Right lobe of liver (tissue), 6 donors: ENCODE data around the gene PIAS3. TPM values are rescaled to one million over a fixed set of nuclear protein-coding genes. Genes with fewer than 3 reads are reported as not detected.

Source experiments
- ATAC-seq, 4 donors: fragments of 200-7000 bp; cut with Tn5 transposase; one replicate each; pipeline ENCODE4 v1.9.1; 2020; ENCODE audit warnings: mild to moderate bottlenecking in 4 of 4, moderate library complexity in 4 of 4
- DNase-seq, 3 donors: peaks; one replicate each; pipeline ENCODE4 v3.0.0-alpha.2; 2020
- H3K27ac ChIP-seq, 3 donors: fragments of 200-600 bp; one replicate each; pipeline ENCODE4 v1.8.0; 2022
- H3K27me3 ChIP-seq, 2 donors: fragments of 200-600 bp; one replicate each; pipeline ENCODE4 v1.8.0; 2022
- H3K36me3 ChIP-seq, 4 donors: fragments of 200-600 bp; sonication (generic) in 1 of 4; one replicate each; pipeline versions ENCODE4 v1.5.1 to v1.8.0; 2017 to 2022; ENCODE audit warnings: control low read depth in 1 of 4
- H3K4me1 ChIP-seq, 4 donors: fragments of 200-600 bp; sonication (generic) in 1 of 4; one replicate each; pipeline versions ENCODE4 v1.5.1 to v1.8.0; 2017 to 2022; ENCODE audit warnings: control low read depth in 1 of 4
- H3K4me3 ChIP-seq, 3 donors: fragments of 200-600 bp; one replicate each; pipeline ENCODE4 v1.8.0; 2022
- H3K9me3 ChIP-seq, 4 donors: fragments of 200-600 bp; sonication (generic) in 1 of 4; one replicate each; pipeline versions ENCODE4 v1.5.1 to v1.8.0; 2017 to 2022; ENCODE audit warnings: control low read depth in 1 of 4
- POLR2A ChIP-seq: fragments of 450-650 bp; IDR thresholded peaks from one replicate; pipeline ENCODE4 v1.6.1; 2017; ENCODE audit warnings: antibody characterized with exemption, mild to moderate bottlenecking
- WGBS: methylation state at CpG from one replicate; pipeline ENCODE4 v1.1.6; 2018; ENCODE audit warnings: low coverage, low lambda C conversion rate; ENCODE audit not compliant: insufficient coverage; ENCODE audit errors: missing lambda C conversion rate; 5-methylcytosine and 5-hydroxymethylcytosine counted together
- intact Hi-C, 2 donors: fragments of 100-400 bp; cut with DNase I; formaldehyde crosslinking; loops; one replicate each; pipeline versions ENCODE4 v1.11.2 to v1.14.1; 2022
- total RNA-seq, 6 experiments: library from RNA; depleted of rRNA in 2 of 6; stranded (reverse); fragments of >200 nt in 2 of 6; fragmentation: NEBNext Ultra II Directional in 3 of 6; extraction: Animal tissue kit (Norgen Biotek cat#: 25700) in 3 of 6; gene quantifications; one replicate each; pipeline versions ENCODE4 v1.1.0 to v1.2.4, GENCODE V29; 2016 to 2023
- TF ChIP-seq, protein P1 (sequence below), 4 donors: fragments of 200-600 bp in 3 of 4; fragments of 450-650 bp in 1 of 4; IDR thresholded peaks; one replicate each; pipeline versions ENCODE4 v1.5.1 to v1.8.0; 2016 to 2022; ENCODE audit warnings: antibody characterized with exemption in 4 of 4, mild to moderate bottlenecking in 2 of 4
- donor health status: DM: no; HTN: yes; CAD: no.
- donor health status: DM: no; HTN: no; CAD: no.
- donor health status: DM: no; HTN: no; CAD: no.
- donor health status: DM: no; HTN: yes; CAD: no.
- donor health status: DM: no; HTN: yes; CAD: no.

Gene PIAS3
- total RNA-seq, 6 experiments from 2014 or later: 5.5 to 8.9 (median 6.7) TPM

DNA sequence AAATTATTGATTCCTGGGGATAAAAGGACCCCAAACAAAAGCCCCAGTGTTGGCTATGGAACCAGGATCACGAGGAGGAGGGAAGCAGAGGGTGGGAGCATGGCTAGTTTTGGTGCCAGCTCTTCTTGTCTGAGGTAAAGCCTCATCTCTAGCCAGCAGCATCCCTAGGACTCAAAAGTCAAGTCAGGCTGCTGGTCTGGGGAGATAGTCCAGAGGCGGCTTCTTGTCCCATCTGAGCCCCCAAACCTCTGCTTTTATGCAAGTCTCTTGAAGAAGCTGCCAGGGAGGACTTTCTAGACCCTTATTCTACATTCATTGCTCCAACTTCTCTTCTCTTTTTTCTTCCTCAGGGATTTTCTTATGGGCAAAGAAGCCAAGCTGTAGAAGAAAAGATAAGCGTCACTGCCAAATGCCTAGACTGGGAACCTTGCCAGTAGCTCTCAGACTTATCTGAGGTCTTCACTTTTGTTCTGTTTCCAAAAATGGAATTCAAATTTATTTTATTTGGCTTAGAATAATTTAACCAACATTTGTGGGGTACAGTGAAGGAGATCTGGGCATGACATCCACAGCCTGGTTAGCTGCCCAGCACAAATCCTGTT, 33.7 kb upstream of the PIAS3 start:
- DNase-seq: no peak
- no peaks in the 10 kb centered on the region for H3K27me3 ChIP-seq
- ATAC-seq: no peak
- no peaks in the 10 kb centered on the region for H3K36me3 ChIP-seq
- intact Hi-C loops: no loop called here
- no peak overlapping the region for H3K4me3 ChIP-seq
- no peaks in the 10 kb centered on the region for H3K9me3 ChIP-seq
- H3K27ac ChIP-seq: peak overlapping the region; percentile 46 to 69 (median 64)
- peaks cover 0 to 8% (median 3%) of the 10 kb centered on the region in 4 donors for H3K4me1 ChIP-seq
- 29% methylated on average over 2 of the region's 3 CpGs for WGBS
- TF ChIP-seq POLR2A: no peak
- TF ChIP-seq, protein P1, sequence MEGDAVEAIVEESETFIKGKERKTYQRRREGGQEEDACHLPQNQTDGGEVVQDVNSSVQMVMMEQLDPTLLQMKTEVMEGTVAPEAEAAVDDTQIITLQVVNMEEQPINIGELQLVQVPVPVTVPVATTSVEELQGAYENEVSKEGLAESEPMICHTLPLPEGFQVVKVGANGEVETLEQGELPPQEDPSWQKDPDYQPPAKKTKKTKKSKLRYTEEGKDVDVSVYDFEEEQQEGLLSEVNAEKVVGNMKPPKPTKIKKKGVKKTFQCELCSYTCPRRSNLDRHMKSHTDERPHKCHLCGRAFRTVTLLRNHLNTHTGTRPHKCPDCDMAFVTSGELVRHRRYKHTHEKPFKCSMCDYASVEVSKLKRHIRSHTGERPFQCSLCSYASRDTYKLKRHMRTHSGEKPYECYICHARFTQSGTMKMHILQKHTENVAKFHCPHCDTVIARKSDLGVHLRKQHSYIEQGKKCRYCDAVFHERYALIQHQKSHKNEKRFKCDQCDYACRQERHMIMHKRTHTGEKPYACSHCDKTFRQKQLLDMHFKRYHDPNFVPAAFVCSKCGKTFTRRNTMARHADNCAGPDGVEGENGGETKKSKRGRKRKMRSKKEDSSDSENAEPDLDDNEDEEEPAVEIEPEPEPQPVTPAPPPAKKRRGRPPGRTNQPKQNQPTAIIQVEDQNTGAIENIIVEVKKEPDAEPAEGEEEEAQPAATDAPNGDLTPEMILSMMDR (IDR thresholded peaks at IDR 0.05): no peak

DNA sequence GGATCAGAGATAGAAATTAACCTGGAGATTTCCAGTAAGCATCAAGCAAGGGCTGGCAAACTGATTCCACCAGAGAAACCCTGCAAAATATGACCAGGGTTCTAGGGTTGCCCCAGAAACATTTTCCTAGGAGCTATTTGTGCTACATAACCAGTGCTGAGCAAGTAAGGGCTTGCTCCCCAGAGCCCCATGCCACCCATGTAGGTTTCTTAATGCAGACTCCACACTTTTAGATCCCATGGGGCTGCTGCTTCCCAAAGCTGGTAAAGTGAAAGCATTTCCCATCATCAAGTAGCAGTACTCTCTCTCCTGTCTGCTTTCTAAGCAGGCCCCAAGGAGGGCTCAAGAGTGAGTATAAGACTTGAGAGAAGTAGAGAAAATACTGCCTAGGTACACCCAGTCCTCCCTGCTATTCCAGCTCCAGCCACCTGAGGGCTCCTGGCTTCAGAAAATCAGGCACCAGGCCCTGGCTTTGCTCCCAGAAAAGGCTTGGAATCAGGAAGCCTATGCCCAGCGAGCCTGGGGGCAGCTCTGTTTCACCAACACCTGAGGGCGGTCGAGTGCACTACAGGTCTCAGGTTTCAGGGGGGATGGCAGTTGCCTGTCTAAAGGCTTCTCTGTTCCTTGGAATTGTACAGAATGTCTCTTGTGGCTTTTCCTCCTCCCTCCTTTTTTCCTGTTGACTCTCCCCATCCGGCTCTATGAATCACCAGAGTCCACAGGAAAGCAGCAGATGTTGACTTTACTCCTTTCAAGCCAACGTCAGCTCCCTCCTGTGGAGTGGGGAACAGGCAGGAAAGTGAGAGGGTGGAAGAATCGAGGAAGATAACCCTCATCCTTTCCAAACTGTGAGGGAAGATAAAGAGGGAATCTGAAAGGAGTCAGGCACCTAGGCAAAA, 33.0 kb upstream of the PIAS3 start:
- no peaks in the 10 kb centered on the region for H3K36me3 ChIP-seq
- TF ChIP-seq, protein P1 (IDR thresholded peaks at IDR 0.05): peak; percentile 91 to 95 (median 93)
- TF ChIP-seq POLR2A: peak; percentile 37
- peak; percentile 91 to 97 (median 96) for ATAC-seq
- H3K27ac ChIP-seq: peak overlapping the region; percentile 46 to 69 (median 64)
- no peaks in the 10 kb centered on the region for H3K27me3 ChIP-seq
- intact Hi-C loops: no loop called here
- H3K4me3 ChIP-seq: peak overlapping the region in 1 of 3 donors; percentile 18
- peaks cover 0 to 12% (median 3%) of the 10 kb centered on the region in 4 donors for H3K4me1 ChIP-seq
- H3K9me3 ChIP-seq: no peaks in the 10 kb centered on the region
- peak; percentile 87 to 94 (median 91) for DNase-seq
- 0% methylated on average over 6 of the region's 6 CpGs for WGBS

DNA sequence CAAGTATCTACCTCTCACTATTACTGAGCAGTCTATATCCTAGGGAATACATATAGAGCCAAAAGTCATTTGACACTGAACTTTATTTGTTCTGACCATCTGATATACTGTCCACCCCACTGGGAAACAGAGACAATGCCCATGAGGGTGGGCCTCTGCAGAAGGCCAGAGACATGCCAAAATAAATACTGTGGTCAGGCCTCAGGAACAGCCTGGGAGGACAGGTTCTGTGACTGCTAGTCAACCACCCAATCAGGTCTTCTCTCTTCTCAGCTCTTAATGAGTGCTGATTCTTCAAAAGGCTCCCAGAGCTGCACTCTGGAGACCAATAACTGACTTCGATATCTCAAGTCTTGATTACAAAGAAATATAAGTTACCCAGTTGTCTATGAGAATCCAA, 32.3 kb upstream of the PIAS3 start:
- Histone ChIP-seq H3K36me3 (no peaks in the 10 kb centered on the region), H3K4me3 (no peak overlapping the region), H3K27me3 (no peaks in the 10 kb centered on the region), H3K9me3 (no peaks in the 10 kb centered on the region), H3K4me1 (peaks cover 0 to 16% (median 3%) of the 10 kb centered on the region in 4 donors), H3K27ac (peak overlapping the region; percentile 46 to 69 (median 64))
- no peak for TF ChIP-seq POLR2A
- TF ChIP-seq, protein P1 (IDR thresholded peaks at IDR 0.05): no peak
- intact Hi-C loops: no loop called here
- DNase-seq: no peak
- no peak for ATAC-seq
- WGBS: 71% methylated on average over 1 of the region's 1 CpG

GRCh38 chr1:145889722-145890121, 30.8 kb upstream of the PIAS3 start:
- 57% methylated on average over 3 of the region's 3 CpGs for WGBS
- Histone ChIP-seq H3K27me3 (no peaks in the 10 kb centered on the region), H3K36me3 (no peaks in the 10 kb centered on the region), H3K4me1 (peaks cover 0 to 16% (median 3%) of the 10 kb centered on the region in 4 donors), H3K9me3 (no peaks in the 10 kb centered on the region), H3K4me3 (no peak overlapping the region), H3K27ac (no peak overlapping the region)
- peak in 1 of 4 donors; percentile 20 for ATAC-seq
- TF ChIP-seq POLR2A: no peak
- TF ChIP-seq, protein P1 (IDR thresholded peaks at IDR 0.05): no peak
- no peak for DNase-seq
- intact Hi-C loops: no loop called here
